Measurements from ENCODE around the gene GCKR.

GCKR gene

GRCh38 chr2:27496357-27497287 is at the start of gene GCKR:
GCKR (plus strand) TSS chr2:27496839; CDS start chr2:27496905, 66 bp downstream.
- Histone ChIP-seq H3K27ac (ENCODE audit: extremely low read depth, low read depth, low read length) (no peak within 1 kb of the TSS), H3K4me1 (ENCODE audit: control insufficient read depth, insufficient read depth, low read length) (no peaks in the 10 kb centered on the region; the same call in 1 of the 2 replicates), H3K36me3 (ENCODE audit: control insufficient read depth in 2 of 2, insufficient read depth in 1 of 2, low read length in 2 of 2) (no peaks in the 10 kb centered on the region), H3K4me3 (ENCODE audit: low read depth, low read length) (no peak within 1 kb of the TSS), H3K9me3 (ENCODE audit: control insufficient read depth, insufficient read depth, low read depth, low read length) (no peaks in the 10 kb centered on the region)
- ChIA-PET CTCF (no interaction called here), POLR2A (no interaction called here)
- TF ChIP-seq ZBTB17 (tag by site-specific recombination; IDR thresholded peaks at IDR 0.05) (peak; percentile 55), ZNF221 (tag by site-specific recombination; IDR thresholded peaks at IDR 0.05; ENCODE audit: borderline replicate concordance) (no peak)

- POLR2A ChIA-PET, result interaction anchor here (0.6 kb wide), 1 partner anchor 65 kb away, joined by 6 read pairs; no protein-coding TSS in a partner anchor
- H3K27ac ChIP-seq (ENCODE audit: extremely low read depth, low read depth, low read length), result no peak overlapping the region
- no peak for TF ChIP-seq ZNF561 (tag by site-specific recombination; IDR thresholded peaks at IDR 0.05; ENCODE audit: borderline replicate concordance)
- H3K4me1 ChIP-seq (ENCODE audit: control insufficient read depth, insufficient read depth, low read length), result no peaks in the 10 kb centered on the region
- H3K4me3 ChIP-seq (ENCODE audit: low read depth, low read length), result no peak overlapping the region
- CTCF ChIA-PET, result interaction anchor here (0.7 kb wide), 1 partner anchor 19 kb away, joined by 3 read pairs; no protein-coding TSS in a partner anchor
- H3K36me3 ChIP-seq (ENCODE audit: control insufficient read depth in 2 of 2, insufficient read depth in 1 of 2, low read length in 2 of 2), result peaks cover 8 to 69% of the 10 kb centered on the region in 2 experiments; a peak in 2 of 3 replicates
- H3K9me3 ChIP-seq (ENCODE audit: control insufficient read depth, insufficient read depth, low read depth, low read length), result no peaks in the 10 kb centered on the region
Measured at GRCh38 chr2:27448381-27448780, 48.3 kb upstream of the GCKR start.

GRCh38 chr2:27451095-27451494 is 45.5 kb upstream of the GCKR start:
- Histone ChIP-seq H3K27ac (ENCODE audit: extremely low read depth, low read depth, low read length) (no peak overlapping the region), H3K4me3 (ENCODE audit: low read depth, low read length) (no peak overlapping the region), H3K36me3 (ENCODE audit: control insufficient read depth in 2 of 2, insufficient read depth in 1 of 2, low read length in 2 of 2) (peaks cover 8 to 66% of the 10 kb centered on the region in 2 experiments; a peak in 2 of 3 replicates), H3K9me3 (ENCODE audit: control insufficient read depth, insufficient read depth, low read depth, low read length) (no peaks in the 10 kb centered on the region), H3K4me1 (ENCODE audit: control insufficient read depth, insufficient read depth, low read length) (no peaks in the 10 kb centered on the region)
- TF ChIP-seq ZFP37 (tag by site-specific recombination; IDR thresholded peaks at IDR 0.05) (no peak), ZSCAN5A (tag by site-specific recombination; IDR thresholded peaks at IDR 0.05) (no peak)
- POLR2A ChIA-PET, result no interaction called here
- CTCF ChIA-PET, result no interaction called here

- CTCF ChIA-PET, result no interaction called here
- Histone ChIP-seq H3K36me3 (ENCODE audit: control insufficient read depth in 2 of 2, insufficient read depth in 1 of 2, low read length in 2 of 2) (peaks cover 8 to 73% of the 10 kb centered on the region in 2 experiments; a peak in 2 of 3 replicates), H3K4me1 (ENCODE audit: control insufficient read depth, insufficient read depth, low read length) (no peaks in the 10 kb centered on the region), H3K9me3 (ENCODE audit: control insufficient read depth, insufficient read depth, low read depth, low read length) (no peaks in the 10 kb centered on the region), H3K27ac (ENCODE audit: extremely low read depth, low read depth, low read length) (no peak overlapping the region), H3K4me3 (ENCODE audit: low read depth, low read length) (no peak overlapping the region)
- POLR2A ChIA-PET, result no interaction called here
- TF ChIP-seq ZNF354C (tag by site-specific recombination; IDR thresholded peaks at IDR 0.05; ENCODE audit: borderline replicate concordance, low read depth), result no peak
- TF ChIP-seq ZNF239 (tag by site-specific recombination; IDR thresholded peaks at IDR 0.05), result no peak
- TF ChIP-seq ZNF146 (tag by site-specific recombination; IDR thresholded peaks at IDR 0.05), result no peak
- no peak for TF ChIP-seq ZNF48 (tag by site-specific recombination; IDR thresholded peaks at IDR 0.05)
- no peak for TF ChIP-seq ZNF585B (tag by site-specific recombination; IDR thresholded peaks at IDR 0.05)
- no peak for TF ChIP-seq TCF7L2 (IDR thresholded peaks at IDR 0.05; ENCODE audit: borderline replicate concordance, low read depth, low read length)
Measured at GRCh38 chr2:27453968-27454367, 42.7 kb upstream of the GCKR start.

GRCh38 chr2:27461118-27461517 is 35.5 kb upstream of the GCKR start:
- no peak for TF ChIP-seq FEZF1 (tag by site-specific recombination; IDR thresholded peaks at IDR 0.05)
- Histone ChIP-seq H3K9me3 (ENCODE audit: control insufficient read depth, insufficient read depth, low read depth, low read length) (no peaks in the 10 kb centered on the region), H3K27ac (ENCODE audit: extremely low read depth, low read depth, low read length) (no peak overlapping the region), H3K4me3 (ENCODE audit: low read depth, low read length) (no peak overlapping the region), H3K36me3 (ENCODE audit: control insufficient read depth in 2 of 2, insufficient read depth in 1 of 2, low read length in 2 of 2) (peaks cover 4 to 64% of the 10 kb centered on the region in 2 experiments; a peak in 2 of 3 replicates), H3K4me1 (ENCODE audit: control insufficient read depth, insufficient read depth, low read length) (no peaks in the 10 kb centered on the region)
- POLR2A ChIA-PET, result no interaction called here
- CTCF ChIA-PET, result no interaction called here

All from HEK293 (cell line).